Stimulated activated CD4-positive, alpha-beta T cell treated with anti-CD3 and anti-CD28 coated beads, Interleukin-4, amount 100 ng/mL, for 24 hours (primary cell): ENCODE results near the gene EXT2.

Experiments used
- DNase-seq: peaks from one replicate; pipeline ENCODE4 v3.0.0-alpha.2; 2020

The EXT2 gene

GRCh38 chr11:44246726-44247125, 151.2 kb downstream of the EXT2 start:
- DNase-seq: no peak

GRCh38 chr11:44247508-44247907, 152.0 kb downstream of the EXT2 start:
- DNase-seq: no peak

- DNase-seq: no peak
Measured at GRCh38 chr11:44248109-44248508, 152.6 kb downstream of the EXT2 start.

- no peak for DNase-seq
Measured at GRCh38 chr11:44250421-44250820, 154.9 kb downstream of the EXT2 start.

GRCh38 chr11:44252999-44253602, 157.6 kb downstream of the EXT2 start:
- DNase-seq: no peak

GRCh38 chr11:44255406-44256071, 160.1 kb downstream of the EXT2 start:
- DNase-seq: no peak

- DNase-seq: no peak
Measured at GRCh38 chr11:44256673-44257291, 161.3 kb downstream of the EXT2 start.

GRCh38 chr11:44257338-44258189, 162.1 kb downstream of the EXT2 start:
- no peak for DNase-seq

- no peak for DNase-seq
Measured at GRCh38 chr11:44258190-44258489, 162.7 kb downstream of the EXT2 start.

GRCh38 chr11:44258839-44259420, 163.5 kb downstream of the EXT2 start:
- DNase-seq: no peak

- DNase-seq: no peak
Measured at GRCh38 chr11:44260081-44260480, 164.6 kb downstream of the EXT2 start.

GRCh38 chr11:44261800-44262591, 166.5 kb downstream of the EXT2 start:
- no peak for DNase-seq

- DNase-seq: no peak
Measured at GRCh38 chr11:44263738-44264437, 168.4 kb downstream of the EXT2 start.

- DNase-seq: no peak
Measured at GRCh38 chr11:44264438-44264749, 168.9 kb downstream of the EXT2 start.

- no peak for DNase-seq
Measured at GRCh38 chr11:44264761-44265160, 169.3 kb downstream of the EXT2 start.

GRCh38 chr11:44266056-44266780, 170.7 kb downstream of the EXT2 start:
- DNase-seq: no peak

- DNase-seq: no peak
Measured at GRCh38 chr11:44267006-44267749, 171.7 kb downstream of the EXT2 start.

- DNase-seq: no peak
Measured at GRCh38 chr11:44267750-44268613, 172.5 kb downstream of the EXT2 start.

GRCh38 chr11:44268614-44269080, 173.2 kb downstream of the EXT2 start:
- DNase-seq: no peak
